CD4-positive, CD25-positive, alpha-beta regulatory T cell (primary cell): Measurements from ENCODE around the gene ZNF592. TPM values are rescaled to one million over a fixed set of nuclear protein-coding genes. Genes with fewer than 3 reads are reported as not detected.
"Not testable (repeated sequence)": the region's sequence is repeated elsewhere in the genome, so short reads cannot be mapped to it uniquely, and the experiment has no call there.

ENCODE experiments used
- ATAC-seq, 2 donors: fragments of 150-1000 bp; cut with Tn5 transposase; one replicate each; pipeline ENCODE4 v1.10.0; 2021; ENCODE audit warnings: low read depth in 2 of 2, moderate number of reproducible peaks in 2 of 2, moderate library complexity in 1 of 2
- DNase-seq, 3 donors: peaks; one replicate each; pipeline versions ENCODE4 v3.0.0 to v3.0.0-alpha.2; 2012 to 2022; ENCODE audit warnings: mixed read lengths in 1 of 3
- H3K27ac ChIP-seq: one replicate; pipeline ENCODE4 v1.7.0; 2013; ENCODE audit warnings: mild to moderate bottlenecking, low read length; ENCODE audit not compliant: insufficient read depth, poor library complexity, severe bottlenecking
- H3K27me3 ChIP-seq: one replicate; pipeline ENCODE4 v1.7.0; 2013; ENCODE audit warnings: low read length; ENCODE audit not compliant: control insufficient read depth, insufficient read depth
- H3K36me3 ChIP-seq: one replicate; pipeline ENCODE4 v1.7.0; 2013; ENCODE audit warnings: mild to moderate bottlenecking, low read length, moderate library complexity; ENCODE audit not compliant: control insufficient read depth, insufficient read depth
- H3K4me1 ChIP-seq: 2 replicates; pipeline ENCODE4 v1.7.0; 2013; ENCODE audit warnings: mild to moderate bottlenecking, low read length; ENCODE audit not compliant: insufficient read depth, control insufficient read depth, poor library complexity, severe bottlenecking
- H3K4me3 ChIP-seq: one replicate; pipeline ENCODE4 v1.7.0; 2013; ENCODE audit warnings: low read depth, mild to moderate bottlenecking, low read length, moderate library complexity
- H3K9me3 ChIP-seq, 2 experiments: 1 replicate in 1 of 2; 2 replicates in 1 of 2; pipeline ENCODE4 v1.7.0; 2013; ENCODE audit warnings: low read length in 2 of 2, mild to moderate bottlenecking in 1 of 2, moderate library complexity in 1 of 2; ENCODE audit not compliant: control insufficient read depth in 2 of 2
- H3K27ac Mint-ChIP-seq, 3 donors: one replicate each; pipeline ENCODE4 v1.8.0; 2020 to 2022; ENCODE audit warnings: mild to moderate bottlenecking in 3 of 3, mixed read lengths in 3 of 3, moderate library complexity in 2 of 3
- H3K27me3 Mint-ChIP-seq: one replicate; pipeline ENCODE4 v1.8.0; 2022; ENCODE audit warnings: mild to moderate bottlenecking, mixed read lengths
- H3K36me3 Mint-ChIP-seq: one replicate; pipeline ENCODE4 v1.8.0; 2020; ENCODE audit warnings: mixed read lengths
- H3K4me1 Mint-ChIP-seq, 4 donors: one replicate each; pipeline ENCODE4 v1.8.0; 2020 to 2022; ENCODE audit warnings: mixed read lengths in 4 of 4, mild to moderate bottlenecking in 1 of 4
- H3K4me3 Mint-ChIP-seq, 4 donors: one replicate each; pipeline ENCODE4 v1.8.0; 2020 to 2022; ENCODE audit warnings: mild to moderate bottlenecking in 4 of 4, mixed read lengths in 4 of 4, moderate library complexity in 3 of 4
- H3K9me3 Mint-ChIP-seq, 7 donors: one replicate each; pipeline ENCODE4 v1.8.0; 2020 to 2022; ENCODE audit warnings: mixed read lengths in 7 of 7, mild to moderate bottlenecking in 3 of 7, moderate library complexity in 2 of 7
- polyA plus RNA-seq, 4 donors: library from polyadenylated mRNA; unstranded; fragments of 300-500 nt; fragmentation: Illumina TruSeq; gene quantifications; one replicate each; pipeline ENCODE4 v1.2.3, GENCODE V29; 2021
- total RNA-seq: library from RNA; stranded (reverse); gene quantifications from one replicate; pipeline ENCODE4 v1.2.3, GENCODE V29; 2022

Gene ZNF592
- total and polyA plus RNA-seq, 5 donors from 2014 or later: 3.8 to 39.8 (median 4.3) TPM

GRCh38 chr15:84750583-84751092 lies 2.2 kb downstream of the ZNF592 start:
- H3K27me3 ChIP-seq: no peaks in the 10 kb centered on the region
- no peaks in the 10 kb centered on the region for H3K9me3 Mint-ChIP-seq
- peak in 1 of 3 donors; percentile 25 for DNase-seq
- peaks cover 8% of the 10 kb centered on the region for H3K36me3 Mint-ChIP-seq
- peaks cover 30 to 76% (median 59%) of the 10 kb centered on the region in 4 donors for H3K4me1 Mint-ChIP-seq
- no peaks in the 10 kb centered on the region for H3K9me3 ChIP-seq
- no peaks in the 10 kb centered on the region for H3K27me3 Mint-ChIP-seq
- peaks cover 61% of the 10 kb centered on the region for H3K4me1 ChIP-seq
- peak overlapping the region; percentile 57 for H3K27ac ChIP-seq
- peaks cover 4% of the 10 kb centered on the region for H3K36me3 ChIP-seq
- H3K4me3 ChIP-seq: peak overlapping the region; percentile 63
- H3K27ac Mint-ChIP-seq: peak overlapping the region; percentile 59 to 94 (median 88)
- ATAC-seq: no peak
- H3K4me3 Mint-ChIP-seq: peak overlapping the region; percentile 92 to 97 (median 95)

- H3K4me3 Mint-ChIP-seq: peak overlapping the region in 2 of 4 donors; percentile 35 to 81
- not testable (repeated sequence) for H3K9me3 Mint-ChIP-seq, H3K27me3 ChIP-seq, H3K9me3 ChIP-seq, H3K4me3 ChIP-seq, H3K36me3 ChIP-seq, ATAC-seq, H3K27me3 Mint-ChIP-seq, H3K27ac ChIP-seq, DNase-seq, H3K36me3 Mint-ChIP-seq
- peaks cover 56% of the 10 kb centered on the region for H3K4me1 ChIP-seq
- peak overlapping the region in 1 of 3 donors; percentile 24 for H3K27ac Mint-ChIP-seq
- peaks cover 30 to 76% (median 61%) of the 10 kb centered on the region in 4 donors for H3K4me1 Mint-ChIP-seq
These were observed 3.3 kb downstream of the ZNF592 start for GRCh38 chr15:84751721-84752120.

GRCh38 chr15:84752195-84752594 lies 3.8 kb downstream of the ZNF592 start:
- Mint-ChIP-seq H3K27ac (peak overlapping the region; percentile 24 to 92 (median 70)), H3K4me3 (peak overlapping the region in 3 of 4 donors; percentile 5 to 81 (median 35)), H3K9me3 (no peaks in the 10 kb centered on the region), H3K36me3 (peaks cover 8% of the 10 kb centered on the region), H3K27me3 (no peaks in the 10 kb centered on the region), H3K4me1 (peaks cover 28 to 77% (median 60%) of the 10 kb centered on the region in 4 donors)
- Histone ChIP-seq H3K36me3 (peaks cover 4% of the 10 kb centered on the region), H3K9me3 (no peaks in the 10 kb centered on the region), H3K4me3 (peak overlapping the region; percentile 21), H3K27ac (no peak overlapping the region), H3K4me1 (peaks cover 51% of the 10 kb centered on the region), H3K27me3 (no peaks in the 10 kb centered on the region)
- ATAC-seq (no peak), DNase-seq (no peak)

- Mint-ChIP-seq H3K36me3 (peaks cover 8% of the 10 kb centered on the region), H3K4me3 (peak overlapping the region in 2 of 4 donors; percentile 5 to 81), H3K4me1 (peaks cover 25 to 73% (median 58%) of the 10 kb centered on the region in 4 donors), H3K27me3 (no peaks in the 10 kb centered on the region), H3K9me3 (no peaks in the 10 kb centered on the region), H3K27ac (peak overlapping the region; percentile 24 to 92 (median 70))
- H3K36me3 ChIP-seq: peaks cover 4% of the 10 kb centered on the region
- DNase-seq (no peak), ATAC-seq (no peak)
- H3K4me1 ChIP-seq: peaks cover 47% of the 10 kb centered on the region
- no peak overlapping the region for H3K27ac ChIP-seq
- H3K27me3 ChIP-seq: no peaks in the 10 kb centered on the region
- H3K9me3 ChIP-seq: no peaks in the 10 kb centered on the region
- H3K4me3 ChIP-seq: no peak overlapping the region
These were observed 4.3 kb downstream of the ZNF592 start for GRCh38 chr15:84752700-84753099.

GRCh38 chr15:84754889-84755288 lies 6.5 kb downstream of the ZNF592 start:
- Mint-ChIP-seq H3K4me3 (peak overlapping the region in 2 of 4 donors; percentile 13 to 51), H3K4me1 (peaks cover 29 to 64% (median 50%) of the 10 kb centered on the region in 4 donors), H3K27ac (peak overlapping the region in 2 of 3 donors; percentile 23 to 90)
- not testable (repeated sequence) for H3K27me3 ChIP-seq, H3K9me3 Mint-ChIP-seq, H3K4me3 ChIP-seq, H3K36me3 ChIP-seq, ATAC-seq, H3K27me3 Mint-ChIP-seq, H3K27ac ChIP-seq, H3K9me3 ChIP-seq, H3K36me3 Mint-ChIP-seq, DNase-seq
- H3K4me1 ChIP-seq: peaks cover 56% of the 10 kb centered on the region

- Mint-ChIP-seq H3K9me3 (no peaks in the 10 kb centered on the region), H3K36me3 (peaks cover 8% of the 10 kb centered on the region), H3K27me3 (no peaks in the 10 kb centered on the region), H3K27ac (peak overlapping the region; percentile 26 to 83 (median 54)), H3K4me3 (peak overlapping the region in 2 of 4 donors; percentile 47), H3K4me1 (peaks cover 25 to 54% (median 42%) of the 10 kb centered on the region in 4 donors)
- peaks cover 4% of the 10 kb centered on the region for H3K36me3 ChIP-seq
- ATAC-seq: no peak
- no peak overlapping the region for H3K27ac ChIP-seq
- no peak overlapping the region for H3K4me3 ChIP-seq
- H3K4me1 ChIP-seq: peaks cover 56% of the 10 kb centered on the region
- DNase-seq: no peak
- H3K9me3 ChIP-seq: no peaks in the 10 kb centered on the region
- no peaks in the 10 kb centered on the region for H3K27me3 ChIP-seq
These were observed 7.5 kb downstream of the ZNF592 start for GRCh38 chr15:84755736-84756527.

- H3K27me3 ChIP-seq: no peaks in the 10 kb centered on the region
- Mint-ChIP-seq H3K9me3 (no peaks in the 10 kb centered on the region), H3K27me3 (no peaks in the 10 kb centered on the region), H3K4me3 (peak overlapping the region in 2 of 4 donors; percentile 31 to 58), H3K27ac (peak overlapping the region; percentile 3 to 67 (median 65)), H3K36me3 (no peaks in the 10 kb centered on the region), H3K4me1 (peaks cover 9 to 29% (median 22%) of the 10 kb centered on the region in 4 donors)
- no peaks in the 10 kb centered on the region for H3K9me3 ChIP-seq
- peaks cover 66% of the 10 kb centered on the region for H3K4me1 ChIP-seq
- no peak overlapping the region for H3K4me3 ChIP-seq
- no peak overlapping the region for H3K27ac ChIP-seq
- DNase-seq (no peak), ATAC-seq (no peak)
- no peaks in the 10 kb centered on the region for H3K36me3 ChIP-seq
These were observed 10.6 kb downstream of the ZNF592 start for GRCh38 chr15:84759018-84759417.
